Measurements from ENCODE around the gene SH2D4B. TPM values are rescaled to one million over a fixed set of nuclear protein-coding genes. Genes with fewer than 3 reads are reported as not detected.

SH2D4B gene
- total RNA-seq, 1 donor from 2014 or later = 0.12 TPM

DNA sequence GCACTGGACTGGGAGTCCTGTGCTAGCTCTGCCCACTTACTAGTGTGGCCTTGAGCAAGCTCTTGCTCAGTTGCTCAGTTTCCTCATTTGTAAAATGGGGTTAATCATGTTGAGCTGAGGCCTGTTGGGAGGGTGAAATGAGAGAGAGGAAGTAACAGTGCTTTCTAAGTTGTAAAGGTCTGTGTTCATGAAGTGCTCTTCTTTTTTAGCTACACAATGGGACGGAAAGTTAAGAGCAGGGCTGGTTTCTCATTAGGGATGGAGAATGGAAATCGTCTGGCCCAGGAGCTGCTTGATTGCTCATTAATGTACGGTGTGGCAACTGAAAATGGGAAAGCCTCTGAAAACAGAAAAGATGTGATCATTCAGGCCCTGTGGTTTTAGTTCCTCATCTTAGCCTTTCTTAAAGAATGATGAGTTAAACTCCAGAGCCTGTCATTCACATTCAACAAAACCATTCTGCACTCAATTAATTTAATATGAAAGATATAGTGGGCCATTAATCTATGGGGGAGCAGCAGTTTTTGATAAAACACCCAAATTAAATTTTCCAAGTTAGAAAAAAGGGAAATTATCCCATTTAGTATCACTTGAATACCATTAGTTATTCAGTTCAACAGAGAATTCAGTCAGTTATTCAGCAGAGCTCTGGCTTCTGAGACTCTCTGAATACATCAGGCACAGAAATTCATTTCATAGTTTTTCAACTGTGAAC lies 60.5 kb downstream of the SH2D4B start:
- no peaks in the 10 kb centered on the region for H3K36me3 Mint-ChIP-seq (ENCODE audit: insufficient read depth)
- peaks cover 4% of the 10 kb centered on the region for H3K9me3 Mint-ChIP-seq (ENCODE audit: low read depth)
- no peak overlapping the region for H3K4me3 Mint-ChIP-seq (ENCODE audit: low read depth)
- H3K27ac Mint-ChIP-seq = no peak overlapping the region
- peaks cover 4% of the 10 kb centered on the region for H3K4me1 Mint-ChIP-seq (ENCODE audit: low read depth)
- H3K27me3 Mint-ChIP-seq = peaks cover 3% of the 10 kb centered on the region
- TF ChIP-seq, protein P1, sequence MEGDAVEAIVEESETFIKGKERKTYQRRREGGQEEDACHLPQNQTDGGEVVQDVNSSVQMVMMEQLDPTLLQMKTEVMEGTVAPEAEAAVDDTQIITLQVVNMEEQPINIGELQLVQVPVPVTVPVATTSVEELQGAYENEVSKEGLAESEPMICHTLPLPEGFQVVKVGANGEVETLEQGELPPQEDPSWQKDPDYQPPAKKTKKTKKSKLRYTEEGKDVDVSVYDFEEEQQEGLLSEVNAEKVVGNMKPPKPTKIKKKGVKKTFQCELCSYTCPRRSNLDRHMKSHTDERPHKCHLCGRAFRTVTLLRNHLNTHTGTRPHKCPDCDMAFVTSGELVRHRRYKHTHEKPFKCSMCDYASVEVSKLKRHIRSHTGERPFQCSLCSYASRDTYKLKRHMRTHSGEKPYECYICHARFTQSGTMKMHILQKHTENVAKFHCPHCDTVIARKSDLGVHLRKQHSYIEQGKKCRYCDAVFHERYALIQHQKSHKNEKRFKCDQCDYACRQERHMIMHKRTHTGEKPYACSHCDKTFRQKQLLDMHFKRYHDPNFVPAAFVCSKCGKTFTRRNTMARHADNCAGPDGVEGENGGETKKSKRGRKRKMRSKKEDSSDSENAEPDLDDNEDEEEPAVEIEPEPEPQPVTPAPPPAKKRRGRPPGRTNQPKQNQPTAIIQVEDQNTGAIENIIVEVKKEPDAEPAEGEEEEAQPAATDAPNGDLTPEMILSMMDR (IDR thresholded peaks at IDR 0.05; ENCODE audit: unreplicated experiment) = no peak
- no peak for DNase-seq (ENCODE audit: low spot score, unreplicated experiment)

DNA sequence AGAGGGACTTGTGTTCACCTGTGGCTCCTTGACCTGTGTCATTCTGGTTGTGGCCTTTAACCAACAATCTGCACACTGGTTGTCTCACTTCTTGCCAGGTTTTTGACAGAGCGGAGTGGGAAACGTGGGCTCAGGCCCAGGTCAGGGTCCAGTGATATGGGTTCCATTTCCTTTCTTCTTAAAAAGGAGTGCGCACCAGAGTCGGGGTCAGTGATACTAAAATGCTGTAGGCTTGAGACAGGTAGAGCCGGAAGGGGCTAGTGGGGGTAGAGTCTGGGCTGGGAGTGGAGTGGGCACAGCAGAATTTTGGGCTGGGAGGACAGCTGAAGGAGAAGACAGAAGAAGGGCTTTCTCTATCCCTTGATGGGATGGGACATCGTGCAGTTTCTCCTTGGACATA lies 61.2 kb downstream of the SH2D4B start:
- peaks cover 3% of the 10 kb centered on the region for H3K27me3 Mint-ChIP-seq
- TF ChIP-seq, protein P1 (IDR thresholded peaks at IDR 0.05; ENCODE audit: unreplicated experiment) = no peak
- no peak overlapping the region for H3K27ac Mint-ChIP-seq
- H3K4me3 Mint-ChIP-seq (ENCODE audit: low read depth) = no peak overlapping the region
- DNase-seq (ENCODE audit: low spot score, unreplicated experiment) = no peak
- no peaks in the 10 kb centered on the region for H3K36me3 Mint-ChIP-seq (ENCODE audit: insufficient read depth)
- H3K9me3 Mint-ChIP-seq (ENCODE audit: low read depth) = no peaks in the 10 kb centered on the region
- peaks cover 4% of the 10 kb centered on the region for H3K4me1 Mint-ChIP-seq (ENCODE audit: low read depth)

DNA sequence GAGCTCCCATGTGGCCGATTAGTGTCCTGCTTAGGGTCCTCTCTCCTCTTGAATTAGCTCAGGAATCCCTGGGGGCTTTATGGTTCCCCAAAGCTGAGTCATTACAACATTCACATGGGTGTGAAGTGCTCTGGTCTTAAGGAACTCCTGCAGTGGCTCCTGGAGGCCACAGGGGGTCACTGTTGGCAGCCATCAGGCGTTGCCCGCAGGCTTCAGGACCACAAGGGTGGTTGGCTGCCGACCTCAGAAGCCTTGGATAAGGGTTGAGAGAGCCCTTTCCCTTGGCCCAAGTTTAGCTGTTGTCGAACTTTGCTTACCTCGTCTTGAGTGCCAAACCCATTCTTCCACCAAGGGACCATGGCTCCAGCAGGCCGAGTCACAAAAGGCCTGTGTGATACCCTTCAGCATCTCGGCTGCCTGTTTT lies 61.7 kb downstream of the SH2D4B start:
- no peaks in the 10 kb centered on the region for H3K36me3 Mint-ChIP-seq (ENCODE audit: insufficient read depth)
- DNase-seq (ENCODE audit: low spot score, unreplicated experiment) = peak; percentile 34
- no peak overlapping the region for H3K27ac Mint-ChIP-seq
- peaks cover 3% of the 10 kb centered on the region for H3K27me3 Mint-ChIP-seq
- TF ChIP-seq, protein P1 (IDR thresholded peaks at IDR 0.05; ENCODE audit: unreplicated experiment) = peak; percentile 87
- peaks cover 4% of the 10 kb centered on the region for H3K4me1 Mint-ChIP-seq (ENCODE audit: low read depth)
- H3K9me3 Mint-ChIP-seq (ENCODE audit: low read depth) = no peaks in the 10 kb centered on the region
- H3K4me3 Mint-ChIP-seq (ENCODE audit: low read depth) = no peak overlapping the region

DNA sequence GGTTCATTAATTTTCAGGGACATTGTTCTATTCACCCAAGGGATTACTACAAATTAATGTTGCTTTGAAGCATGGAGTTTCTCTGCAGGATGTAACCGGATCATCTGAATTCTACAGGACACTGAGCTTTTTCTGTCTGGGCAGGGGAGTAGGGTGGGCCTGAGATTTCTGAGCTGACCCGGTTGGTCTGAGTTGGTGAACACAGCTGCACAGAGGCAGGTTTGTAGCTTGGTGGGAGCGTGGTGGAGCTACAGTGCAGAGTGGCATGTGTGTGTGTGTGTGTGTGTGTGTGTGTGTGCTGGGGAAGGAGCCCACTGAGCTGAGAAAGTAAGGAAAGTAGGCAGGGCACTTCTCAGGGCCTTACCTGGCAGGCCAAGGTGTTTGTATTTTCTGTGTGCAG lies 62.6 kb downstream of the SH2D4B start:
- no peaks in the 10 kb centered on the region for H3K36me3 Mint-ChIP-seq (ENCODE audit: insufficient read depth)
- no peak overlapping the region for H3K4me3 Mint-ChIP-seq (ENCODE audit: low read depth)
- TF ChIP-seq, protein P1 (IDR thresholded peaks at IDR 0.05; ENCODE audit: unreplicated experiment) = no peak
- no peaks in the 10 kb centered on the region for H3K9me3 Mint-ChIP-seq (ENCODE audit: low read depth)
- peaks cover 4% of the 10 kb centered on the region for H3K4me1 Mint-ChIP-seq (ENCODE audit: low read depth)
- no peak overlapping the region for H3K27ac Mint-ChIP-seq
- DNase-seq (ENCODE audit: low spot score, unreplicated experiment) = no peak
- peaks cover 3% of the 10 kb centered on the region for H3K27me3 Mint-ChIP-seq

DNA sequence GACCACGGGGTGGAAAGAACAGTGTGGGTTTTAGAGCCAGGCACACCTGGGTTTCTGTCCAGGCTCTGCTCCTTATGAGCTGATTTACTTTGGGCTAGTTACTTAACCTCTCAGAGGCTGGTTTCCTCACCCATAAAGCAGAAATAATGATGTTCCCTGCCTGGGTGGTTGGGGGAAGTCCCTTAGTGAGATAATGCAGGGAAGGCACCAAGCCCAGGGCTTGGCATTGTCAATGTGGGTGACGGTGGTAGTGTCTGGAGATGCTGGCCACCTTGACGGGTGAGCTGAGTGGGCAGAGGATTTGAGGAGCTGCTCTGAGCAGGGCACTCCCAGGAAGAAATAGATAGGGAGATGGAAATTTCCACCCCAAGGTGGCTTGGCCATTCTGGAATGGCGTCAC lies 65.2 kb downstream of the SH2D4B start:
- peaks cover 1% of the 10 kb centered on the region for H3K4me1 Mint-ChIP-seq (ENCODE audit: low read depth)
- H3K27me3 Mint-ChIP-seq = peaks cover 3% of the 10 kb centered on the region
- no peaks in the 10 kb centered on the region for H3K9me3 Mint-ChIP-seq (ENCODE audit: low read depth)
- H3K4me3 Mint-ChIP-seq (ENCODE audit: low read depth) = no peak overlapping the region
- H3K36me3 Mint-ChIP-seq (ENCODE audit: insufficient read depth) = no peaks in the 10 kb centered on the region
- TF ChIP-seq, protein P1 (IDR thresholded peaks at IDR 0.05; ENCODE audit: unreplicated experiment) = no peak
- H3K27ac Mint-ChIP-seq = no peak overlapping the region
- no peak for DNase-seq (ENCODE audit: low spot score, unreplicated experiment)
